ENCODE measurements around the gene RGS19. TPM values are rescaled to one million over a fixed set of nuclear protein-coding genes. Genes with fewer than 3 reads are reported as not detected.

Gene RGS19
- total and polyA plus RNA-seq, 5 donors: 5.8 to 9.1 (median 8.0) TPM

- H3K4me1 ChIP-seq (ENCODE audit: control insufficient read depth, insufficient read depth, low read length): no peaks in the 10 kb centered on the region
- WGBS: 77% methylated on average over 14 of the region's 14 CpGs
- no peaks in the 10 kb centered on the region for H3K27me3 ChIP-seq (ENCODE audit: control insufficient read depth, insufficient read depth)
- ATAC-seq (no peak), DNase-seq (peak in 2 of 3 donors; percentile 9 to 10)
- intact Hi-C loops (cut with DNase I): no loop called here
- H3K4me3 ChIP-seq (ENCODE audit: low read length): no peak overlapping the region
- H3K27ac ChIP-seq (ENCODE audit: low read length): no peak overlapping the region
- no peaks in the 10 kb centered on the region for H3K9me3 ChIP-seq (ENCODE audit: control insufficient read depth, low read length)
Measured at GRCh38 chr20:64115171-64115911, 36.0 kb upstream of the RGS19 start.

- H3K4me3 ChIP-seq (ENCODE audit: low read length): no peak overlapping the region
- peak in 2 of 3 donors; percentile 32 to 33 for DNase-seq
- no peaks in the 10 kb centered on the region for H3K9me3 ChIP-seq (ENCODE audit: control insufficient read depth, low read length)
- H3K4me1 ChIP-seq (ENCODE audit: control insufficient read depth, insufficient read depth, low read length): no peaks in the 10 kb centered on the region
- no peak overlapping the region for H3K27ac ChIP-seq (ENCODE audit: low read length)
- WGBS: 73% methylated on average over 14 of the region's 14 CpGs
- no peak for ATAC-seq
- intact Hi-C loops (cut with DNase I): no loop called here
- H3K27me3 ChIP-seq (ENCODE audit: control insufficient read depth, insufficient read depth): no peaks in the 10 kb centered on the region
Measured at GRCh38 chr20:64114356-64114971, 35.1 kb upstream of the RGS19 start.

- Histone ChIP-seq H3K4me1 (ENCODE audit: control insufficient read depth, insufficient read depth, low read length) (no peaks in the 10 kb centered on the region), H3K9me3 (ENCODE audit: control insufficient read depth, low read length) (no peaks in the 10 kb centered on the region), H3K27ac (ENCODE audit: low read length) (no peak overlapping the region), H3K4me3 (ENCODE audit: low read length) (no peak overlapping the region), H3K27me3 (ENCODE audit: control insufficient read depth, insufficient read depth) (no peaks in the 10 kb centered on the region)
- 78% methylated on average over 13 of the region's 13 CpGs for WGBS
- no peak for ATAC-seq
- intact Hi-C loops (cut with DNase I): no loop called here
- DNase-seq: peak in 2 of 3 donors; percentile 12 to 23
Measured at GRCh38 chr20:64113796-64114355, 34.6 kb upstream of the RGS19 start.

GRCh38 chr20:64113444-64113775 is 34.1 kb upstream of the RGS19 start:
- H3K27ac ChIP-seq (ENCODE audit: low read length): no peak overlapping the region
- no peaks in the 10 kb centered on the region for H3K9me3 ChIP-seq (ENCODE audit: control insufficient read depth, low read length)
- WGBS: 70% methylated on average over 6 of the region's 6 CpGs
- no peaks in the 10 kb centered on the region for H3K4me1 ChIP-seq (ENCODE audit: control insufficient read depth, insufficient read depth, low read length)
- intact Hi-C loops (cut with DNase I): no loop called here
- ATAC-seq (no peak), DNase-seq (peak in 1 of 3 donors; percentile 3)
- H3K4me3 ChIP-seq (ENCODE audit: low read length): no peak overlapping the region
- H3K27me3 ChIP-seq (ENCODE audit: control insufficient read depth, insufficient read depth): no peaks in the 10 kb centered on the region

GRCh38 chr20:64112691-64113443 is 33.5 kb upstream of the RGS19 start:
- Histone ChIP-seq H3K27ac (ENCODE audit: low read length) (no peak overlapping the region), H3K4me1 (ENCODE audit: control insufficient read depth, insufficient read depth, low read length) (no peaks in the 10 kb centered on the region), H3K4me3 (ENCODE audit: low read length) (no peak overlapping the region), H3K27me3 (ENCODE audit: control insufficient read depth, insufficient read depth) (no peaks in the 10 kb centered on the region), H3K9me3 (ENCODE audit: control insufficient read depth, low read length) (no peaks in the 10 kb centered on the region)
- no peak for ATAC-seq
- DNase-seq: peak in 2 of 3 donors; percentile 19 to 20
- intact Hi-C loops (cut with DNase I): no loop called here
- 80% methylated on average over 18 of the region's 18 CpGs for WGBS

- no peaks in the 10 kb centered on the region for H3K27me3 ChIP-seq (ENCODE audit: control insufficient read depth, insufficient read depth)
- DNase-seq (peak in 2 of 3 donors; percentile 28 to 36), ATAC-seq (no peak)
- no peak overlapping the region for H3K27ac ChIP-seq (ENCODE audit: low read length)
- no peaks in the 10 kb centered on the region for H3K4me1 ChIP-seq (ENCODE audit: control insufficient read depth, insufficient read depth, low read length)
- intact Hi-C loops (cut with DNase I): no loop called here
- no peak overlapping the region for H3K4me3 ChIP-seq (ENCODE audit: low read length)
- H3K9me3 ChIP-seq (ENCODE audit: control insufficient read depth, low read length): no peaks in the 10 kb centered on the region
- WGBS: 75% methylated on average over 19 of the region's 19 CpGs
Measured at GRCh38 chr20:64111841-64112641, 32.7 kb upstream of the RGS19 start.

GRCh38 chr20:64110411-64111068 is 31.2 kb upstream of the RGS19 start:
- Histone ChIP-seq H3K27ac (ENCODE audit: low read length) (no peak overlapping the region), H3K4me1 (ENCODE audit: control insufficient read depth, insufficient read depth, low read length) (no peaks in the 10 kb centered on the region), H3K27me3 (ENCODE audit: control insufficient read depth, insufficient read depth) (no peaks in the 10 kb centered on the region), H3K9me3 (ENCODE audit: control insufficient read depth, low read length) (no peaks in the 10 kb centered on the region), H3K4me3 (ENCODE audit: low read length) (no peak overlapping the region)
- 91% methylated on average over 10 of the region's 10 CpGs for WGBS
- DNase-seq (peak in 2 of 3 donors; percentile 29 to 37), ATAC-seq (no peak)
- intact Hi-C loops (cut with DNase I): no loop called here

- intact Hi-C loops (cut with DNase I): no loop called here
- no peaks in the 10 kb centered on the region for H3K4me1 ChIP-seq (ENCODE audit: control insufficient read depth, insufficient read depth, low read length)
- H3K27ac ChIP-seq (ENCODE audit: low read length): no peak overlapping the region
- ATAC-seq (no peak), DNase-seq (peak in 2 of 3 donors; percentile 29 to 53)
- H3K27me3 ChIP-seq (ENCODE audit: control insufficient read depth, insufficient read depth): no peaks in the 10 kb centered on the region
- WGBS: 69% methylated on average over 16 of the region's 16 CpGs
- H3K4me3 ChIP-seq (ENCODE audit: low read length): no peak overlapping the region
- no peaks in the 10 kb centered on the region for H3K9me3 ChIP-seq (ENCODE audit: control insufficient read depth, low read length)
Measured at GRCh38 chr20:64109831-64110391, 30.6 kb upstream of the RGS19 start.

GRCh38 chr20:64108731-64109681 is 29.7 kb upstream of the RGS19 start:
- intact Hi-C loops (cut with DNase I): no loop called here
- DNase-seq (peak in 2 of 3 donors; percentile 33 to 53), ATAC-seq (peak in 1 of 2 donors; percentile 12)
- Histone ChIP-seq H3K4me3 (ENCODE audit: low read length) (no peak overlapping the region), H3K4me1 (ENCODE audit: control insufficient read depth, insufficient read depth, low read length) (no peaks in the 10 kb centered on the region), H3K27ac (ENCODE audit: low read length) (no peak overlapping the region), H3K27me3 (ENCODE audit: control insufficient read depth, insufficient read depth) (no peaks in the 10 kb centered on the region), H3K9me3 (ENCODE audit: control insufficient read depth, low read length) (no peaks in the 10 kb centered on the region)
- WGBS: 74% methylated on average over 26 of the region's 26 CpGs

Data from right cardiac atrium (tissue), 5 donors.